Right atrium auricular region (tissue), 2 donors: ENCODE measurements around the gene DGKG. TPM values are rescaled to one million over a fixed set of nuclear protein-coding genes. Genes with fewer than 3 reads are reported as not detected.
A peak's percentile ranks its signal among the peaks of the same experiment; 100 is the strongest.

ENCODE experiments used
- DNase-seq: peaks from one replicate; pipeline ENCODE4 v3.0.0-alpha.2; 2019; ENCODE audit warnings: low spot score
- H3K27ac ChIP-seq, 2 donors: fragments of 200-600 bp; sonication (generic); 1 replicate in 1 of 2; 2 replicates in 1 of 2; pipeline ENCODE4 v1.5.1; 2016 to 2019
- H3K27me3 ChIP-seq, 2 donors: fragments of 200-600 bp; sonication (generic); one replicate each; pipeline versions ENCODE4 v1.5.1 to v1.6.0; 2017 to 2019
- H3K36me3 ChIP-seq: fragments of 200-600 bp; sonication (generic); one replicate; pipeline ENCODE4 v1.5.1; 2016
- H3K4me1 ChIP-seq, 2 donors: fragments of 200-600 bp; sonication (generic); one replicate each; pipeline versions ENCODE4 v1.5.1 to v1.6.0; 2017 to 2019
- H3K4me3 ChIP-seq, 2 donors: fragments of 200-600 bp; sonication (generic); 1 replicate in 1 of 2; 2 replicates in 1 of 2; pipeline ENCODE4 v1.5.1; 2017 to 2019; ENCODE audit warnings: mild to moderate bottlenecking in 1 of 2, moderate library complexity in 1 of 2
- H3K9me3 ChIP-seq, 2 donors: fragments of 200-600 bp; sonication (generic); one replicate each; pipeline ENCODE4 v1.5.1; 2019
- CTCF ChIP-seq, 2 donors: fragments of 200-600 bp; sonication (generic); IDR thresholded peaks; one replicate each; pipeline ENCODE4 v1.5.1; 2019; ENCODE audit warnings: antibody characterized with exemption in 2 of 2
- total RNA-seq, 2 donors: library from RNA; depleted of rRNA; stranded (reverse); fragments of >200 nt; gene quantifications; one replicate each; pipeline ENCODE4 v1.1.0, GENCODE V29; 2016

The DGKG gene
- total RNA-seq, 2 donors from 2014 or later, result 25.1 to 27.4 TPM

DNA sequence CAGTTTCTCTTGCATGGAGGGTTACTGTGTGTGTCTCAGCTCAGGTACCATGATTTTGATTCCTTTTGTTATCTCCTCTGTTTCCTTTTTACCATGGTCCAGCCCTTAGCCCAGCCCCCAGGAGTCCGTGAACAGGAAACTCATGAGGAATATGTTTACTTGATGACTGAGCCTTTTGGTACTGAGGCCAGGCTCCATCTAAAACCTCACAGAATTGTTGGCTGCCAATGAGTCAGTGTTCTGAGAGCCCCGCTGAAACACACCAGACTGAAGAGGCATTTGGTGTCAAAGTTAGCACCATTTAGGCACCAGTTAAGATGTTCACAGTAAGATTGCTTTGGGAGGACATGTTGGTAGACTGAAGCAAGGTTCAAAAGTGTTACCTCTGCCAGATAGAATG, 80.9 kb downstream of the DGKG start:
- Histone ChIP-seq H3K4me1 (no peaks in the 10 kb centered on the region), H3K9me3 (no peaks in the 10 kb centered on the region), H3K27me3 (no peaks in the 10 kb centered on the region), H3K4me3 (no peak overlapping the region), H3K27ac (no peak overlapping the region), H3K36me3 (peaks cover 15% of the 10 kb centered on the region)
- TF ChIP-seq CTCF (IDR thresholded peaks at IDR 0.05), result no peak
- DNase-seq, result peak; percentile 59

GRCh38 chr3:186280737-186281136, 81.3 kb downstream of the DGKG start:
- TF ChIP-seq CTCF (IDR thresholded peaks at IDR 0.05), result no peak
- Histone ChIP-seq H3K27ac (no peak overlapping the region), H3K27me3 (no peaks in the 10 kb centered on the region), H3K9me3 (no peaks in the 10 kb centered on the region), H3K36me3 (peaks cover 15% of the 10 kb centered on the region), H3K4me1 (no peaks in the 10 kb centered on the region), H3K4me3 (no peak overlapping the region)
- DNase-seq, result no peak

- H3K27ac ChIP-seq, result no peak overlapping the region
Observed at GRCh38 chr3:186277268-186277909, 84.6 kb downstream of the DGKG start.

GRCh38 chr3:186275436-186275835, 86.6 kb downstream of the DGKG start:
- no peak overlapping the region for H3K4me3 ChIP-seq
- TF ChIP-seq CTCF (IDR thresholded peaks at IDR 0.05), result no peak
- DNase-seq, result no peak
- no peaks in the 10 kb centered on the region for H3K9me3 ChIP-seq
- no peak overlapping the region for H3K27ac ChIP-seq
- H3K4me1 ChIP-seq, result no peaks in the 10 kb centered on the region
- H3K36me3 ChIP-seq, result peaks cover 15% of the 10 kb centered on the region
- no peaks in the 10 kb centered on the region for H3K27me3 ChIP-seq

More at GRCh38 chr3:186277268-186277909, 84.6 kb downstream of the DGKG start:
- DNase-seq, result no peak
- no peak overlapping the region for H3K4me3 ChIP-seq
- TF ChIP-seq CTCF (IDR thresholded peaks at IDR 0.05), result peak; percentile 19 to 70
- H3K27me3 ChIP-seq, result no peaks in the 10 kb centered on the region
- peaks cover 15% of the 10 kb centered on the region for H3K36me3 ChIP-seq
- H3K9me3 ChIP-seq, result no peaks in the 10 kb centered on the region
- no peaks in the 10 kb centered on the region for H3K4me1 ChIP-seq

DNA sequence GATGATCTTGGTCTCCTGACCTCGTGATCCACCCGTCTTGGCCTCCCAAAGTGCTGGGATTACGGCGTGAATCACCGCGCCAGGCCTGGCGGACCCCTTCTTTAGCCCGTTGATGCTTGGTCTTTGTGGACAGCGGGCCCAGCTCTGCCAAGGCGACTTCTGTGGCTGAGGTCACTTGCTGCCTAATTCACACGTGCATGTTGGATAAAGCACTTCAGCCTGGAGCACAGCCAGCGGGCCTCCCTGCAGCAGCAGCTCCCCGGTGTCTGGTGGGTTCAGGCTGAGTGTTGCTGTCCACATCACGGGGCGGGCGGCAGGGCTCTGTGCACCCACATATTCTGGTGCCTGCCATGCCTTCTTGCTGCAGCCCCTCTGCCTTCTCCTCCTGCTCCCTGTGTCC, 88.4 kb downstream of the DGKG start:
- Histone ChIP-seq H3K4me3 (no peak overlapping the region), H3K4me1 (no peaks in the 10 kb centered on the region), H3K27me3 (no peaks in the 10 kb centered on the region), H3K36me3 (peaks cover 7% of the 10 kb centered on the region), H3K27ac (no peak overlapping the region), H3K9me3 (no peaks in the 10 kb centered on the region)
- no peak for TF ChIP-seq CTCF (IDR thresholded peaks at IDR 0.05)
- DNase-seq, result no peak

DNA sequence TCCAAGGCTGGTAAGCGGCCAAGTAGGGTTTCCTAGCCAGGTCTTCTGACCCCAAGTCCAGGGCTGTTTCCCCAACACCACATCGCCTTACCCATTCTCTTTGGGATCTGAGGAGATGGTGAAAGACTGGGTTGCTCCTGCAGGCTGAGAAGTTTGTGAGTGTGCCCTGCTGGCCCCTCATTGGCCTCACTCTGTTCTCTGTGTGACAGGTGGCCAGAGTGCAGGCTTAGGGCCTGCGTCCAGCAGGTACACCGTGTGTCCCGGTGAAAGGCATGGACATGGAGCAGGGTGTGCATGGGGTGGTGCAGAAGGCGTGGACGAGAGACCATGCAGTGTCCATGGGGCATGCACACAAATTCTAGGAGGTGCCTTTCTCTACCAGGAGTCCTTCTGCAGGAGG, 91.3 kb downstream of the DGKG start:
- Histone ChIP-seq H3K9me3 (no peaks in the 10 kb centered on the region), H3K36me3 (peaks cover 7% of the 10 kb centered on the region), H3K27ac (no peak overlapping the region), H3K4me1 (no peaks in the 10 kb centered on the region), H3K4me3 (no peak overlapping the region), H3K27me3 (no peaks in the 10 kb centered on the region)
- no peak for TF ChIP-seq CTCF (IDR thresholded peaks at IDR 0.05)
- DNase-seq, result no peak
